Measurements from ENCODE around the gene KLHL40.

GRCh38 chr3:42662037-42662812 is 23.1 kb upstream of the KLHL40 start:
- TF ChIP-seq, protein P1, sequence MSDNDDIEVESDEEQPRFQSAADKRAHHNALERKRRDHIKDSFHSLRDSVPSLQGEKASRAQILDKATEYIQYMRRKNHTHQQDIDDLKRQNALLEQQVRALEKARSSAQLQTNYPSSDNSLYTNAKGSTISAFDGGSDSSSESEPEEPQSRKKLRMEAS (IDR thresholded peaks at IDR 0.05; ENCODE audit: low read depth, low read length) = no peak
- TF ChIP-seq, protein P2, sequence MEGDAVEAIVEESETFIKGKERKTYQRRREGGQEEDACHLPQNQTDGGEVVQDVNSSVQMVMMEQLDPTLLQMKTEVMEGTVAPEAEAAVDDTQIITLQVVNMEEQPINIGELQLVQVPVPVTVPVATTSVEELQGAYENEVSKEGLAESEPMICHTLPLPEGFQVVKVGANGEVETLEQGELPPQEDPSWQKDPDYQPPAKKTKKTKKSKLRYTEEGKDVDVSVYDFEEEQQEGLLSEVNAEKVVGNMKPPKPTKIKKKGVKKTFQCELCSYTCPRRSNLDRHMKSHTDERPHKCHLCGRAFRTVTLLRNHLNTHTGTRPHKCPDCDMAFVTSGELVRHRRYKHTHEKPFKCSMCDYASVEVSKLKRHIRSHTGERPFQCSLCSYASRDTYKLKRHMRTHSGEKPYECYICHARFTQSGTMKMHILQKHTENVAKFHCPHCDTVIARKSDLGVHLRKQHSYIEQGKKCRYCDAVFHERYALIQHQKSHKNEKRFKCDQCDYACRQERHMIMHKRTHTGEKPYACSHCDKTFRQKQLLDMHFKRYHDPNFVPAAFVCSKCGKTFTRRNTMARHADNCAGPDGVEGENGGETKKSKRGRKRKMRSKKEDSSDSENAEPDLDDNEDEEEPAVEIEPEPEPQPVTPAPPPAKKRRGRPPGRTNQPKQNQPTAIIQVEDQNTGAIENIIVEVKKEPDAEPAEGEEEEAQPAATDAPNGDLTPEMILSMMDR (IDR thresholded peaks at IDR 0.05; ENCODE audit: low read depth, low read length) = no peak

Data from NB4 (cell line).